SH-SY5Y (cell line): ENCODE results near the gene CPEB2.

Experiments
- GATA2 ChIP-seq: IDR thresholded peaks from 2 replicates; pipeline ENCODE4 v1.6.1; 2011; ENCODE audit warnings: mild to moderate bottlenecking, low read depth, low read length
- GATA3 ChIP-seq: IDR thresholded peaks from 2 replicates; pipeline ENCODE4 v1.6.1; 2011; ENCODE audit warnings: low read depth, mild to moderate bottlenecking, low read length, moderate library complexity

GRCh38 chr4:15001869-15002658 lies at the start of gene CPEB2:
- TF ChIP-seq GATA3 = no peak
- TF ChIP-seq GATA2 = no peak
